Measurements from ENCODE around the gene ENO4. TPM values are rescaled to one million over a fixed set of nuclear protein-coding genes. Genes with fewer than 3 reads are reported as not detected.

ENO4 gene
- total and polyA plus RNA-seq, 10 of the 15 experiments (the other 5 are each of a cell fraction or from before 2014, with no cell fraction given) = 0.12 to 0.37 (median 0.18) TPM; not detected in 7

- no TSS peak for BruUV-seq (replicated peaks)
- Histone ChIP-seq H3K27ac (ENCODE audit: control insufficient read depth, insufficient read depth) (no peak overlapping the region), H3K9me3 (replicated peaks; ENCODE audit: control insufficient read depth, insufficient read depth, low read length) (no peaks in the 10 kb centered on the region), H3K36me3 (ENCODE audit: control insufficient read depth in 2 of 2, insufficient read depth in 2 of 2, low read length in 1 of 2) (no peaks in the 10 kb centered on the region), H3K79me2 (ENCODE audit: control insufficient read depth, insufficient read depth, low read length) (no peaks in the 10 kb centered on the region), H4K20me1 (ENCODE audit: control insufficient read depth, insufficient read depth) (no peaks in the 10 kb centered on the region), H3K27me3 (replicated peaks in 1 of 2; ENCODE audit: control insufficient read depth in 2 of 2, insufficient read depth in 2 of 2, low read length in 1 of 2) (no peaks in the 10 kb centered on the region; a peak in 1 of 4 replicates), H3K4me3 (no peak overlapping the region), H3K4me2 (ENCODE audit: control insufficient read depth, insufficient read depth) (no peak overlapping the region), H3K9ac (ENCODE audit: control insufficient read depth, insufficient read depth, low read length) (no peak overlapping the region), H3K4me1 (ENCODE audit: control insufficient read depth, insufficient read depth, low read length) (no peaks in the 10 kb centered on the region), H2AFZ (ENCODE audit: control insufficient read depth, low read depth, low read length) (no peak overlapping the region)
- in situ Hi-C loops (cut with MboI) = no loop called here
- ChIA-PET SMC1A (ENCODE audit: uncharacterized antibody, unreplicated experiment) (interaction anchor here (1.7 to 4.1 kb wide), 2 partner anchors 11 to 339 kb away, joined by 4 to 18 read pairs; no protein-coding TSS in a partner anchor), POLR2A (interaction anchor here (0.9 kb wide), 1 partner anchor 12 kb away, joined by 3 read pairs; no protein-coding TSS in a partner anchor), CTCF (interaction anchor here (1.5 kb wide), 1 partner anchor 339 kb away, joined by 7 read pairs; no protein-coding TSS in a partner anchor), RAD21 (ENCODE audit: unreplicated experiment) (interaction anchor here (0.7 to 1.4 kb wide), 2 partner anchors 9 to 339 kb away, joined by 3 read pairs; no protein-coding TSS in a partner anchor)
- intact Hi-C loops (cut with micrococcal nuclease; ENCODE audit: unreplicated experiment) = no loop called here
- 74% methylated on average over 4 of the region's 4 CpGs for WGBS (ENCODE audit: insufficient coverage, insufficient replicate concordance, low lambda C conversion rate, missing lambda C conversion rate)
- DNase-seq (ENCODE audit: low read depth, low spot score) = no peak
- ATAC-seq = no peak
- no peak for FAIRE-seq
- TF ChIP-seq CBFB (IDR thresholded peaks at IDR 0.05; ENCODE audit: low read depth) (no peak), ZNF622 (IDR thresholded peaks at IDR 0.05) (no peak), CREB1 (IDR thresholded peaks at IDR 0.05; ENCODE audit: low read depth) (no peak), PML (IDR thresholded peaks at IDR 0.05; ENCODE audit: low read length) (no peak), NRF1 (conservative IDR thresholded peaks at IDR 0.05; ENCODE audit: low read depth, low read length) (no peak), KDM1A (IDR thresholded peaks at IDR 0.05; ENCODE audit: borderline replicate concordance) (no peak), E2F4 (IDR thresholded peaks at IDR 0.05; ENCODE audit: low read depth, low read length) (no peak), HCFC1 (IDR thresholded peaks at IDR 0.05; ENCODE audit: low read length) (no peak), MLLT1 (IDR thresholded peaks at IDR 0.05) (no peak), RB1 (IDR thresholded peaks at IDR 0.05; ENCODE audit: borderline replicate concordance) (no peak), ZNF207 (IDR thresholded peaks at IDR 0.05; ENCODE audit: borderline replicate concordance) (no peak), ZBTB11 (CRISPR knock-in tag; IDR thresholded peaks at IDR 0.05) (no peak), REST (IDR thresholded peaks at IDR 0.05; ENCODE audit: low read depth, low read length) (no peak), NBN (IDR thresholded peaks at IDR 0.05) (no peak)
- TF ChIP-seq, protein P1, sequence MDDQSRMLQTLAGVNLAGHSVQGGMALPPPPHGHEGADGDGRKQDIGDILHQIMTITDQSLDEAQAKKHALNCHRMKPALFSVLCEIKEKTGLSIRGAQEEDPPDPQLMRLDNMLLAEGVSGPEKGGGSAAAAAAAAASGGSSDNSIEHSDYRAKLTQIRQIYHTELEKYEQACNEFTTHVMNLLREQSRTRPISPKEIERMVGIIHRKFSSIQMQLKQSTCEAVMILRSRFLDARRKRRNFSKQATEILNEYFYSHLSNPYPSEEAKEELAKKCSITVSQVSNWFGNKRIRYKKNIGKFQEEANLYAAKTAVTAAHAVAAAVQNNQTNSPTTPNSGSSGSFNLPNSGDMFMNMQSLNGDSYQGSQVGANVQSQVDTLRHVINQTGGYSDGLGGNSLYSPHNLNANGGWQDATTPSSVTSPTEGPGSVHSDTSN (IDR thresholded peaks at IDR 0.05; ENCODE audit: insufficient replicate concordance, low read depth, low read length) = no peak
Observed at GRCh38 chr10:116836083-116836482, 13.2 kb upstream of the ENO4 start.
